Stimulated activated CD4-positive, alpha-beta T cell treated with anti-CD3 and anti-CD28 coated beads, Interleukin-12 subunit alpha, Interleukin-12 subunit beta, amount 100 ng/mL, for 24 hours (primary cell): Measurements from ENCODE around the gene TRIM2.
"Not testable (repeated sequence)": the region's sequence is repeated elsewhere in the genome, so short reads cannot be mapped to it uniquely, and the experiment has no call there.

Experiments used
- DNase-seq, 2 experiments: peaks; one replicate each; pipeline ENCODE4 v3.0.0-alpha.2; 2020; ENCODE audit warnings: low read depth in 2 of 2

TRIM2 gene

DNA sequence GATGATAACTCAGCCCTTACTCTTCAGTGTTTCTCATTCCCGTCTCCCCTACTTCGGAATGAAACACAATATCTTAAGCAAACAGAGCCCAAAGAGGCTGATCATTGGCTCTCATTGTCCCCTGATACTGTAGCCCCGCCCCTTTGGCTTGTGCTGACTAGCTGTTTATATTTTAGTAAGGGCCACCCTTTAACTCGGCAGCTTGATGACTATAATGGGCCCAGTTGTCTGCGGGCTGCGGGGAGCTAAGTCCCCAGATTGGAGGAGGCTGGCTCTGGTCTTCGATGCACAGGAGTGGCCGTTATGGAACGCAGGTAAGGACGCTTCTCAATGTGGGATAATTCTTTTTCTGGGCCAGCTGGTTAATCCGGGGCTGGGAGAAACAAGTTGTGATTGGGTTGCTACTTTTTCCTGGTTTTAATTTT is at the start of gene TRIM2:
TSS of gene TRIM2 (plus strand) at position 197 of the 425 bp plus-strand sequence. CDS start at position 285, 88 bp downstream.
- DNase-seq, result no peak

GRCh38 chr4:153155686-153156085 is 48.6 kb upstream of the TRIM2 start:
- DNase-seq, result no peak

DNA sequence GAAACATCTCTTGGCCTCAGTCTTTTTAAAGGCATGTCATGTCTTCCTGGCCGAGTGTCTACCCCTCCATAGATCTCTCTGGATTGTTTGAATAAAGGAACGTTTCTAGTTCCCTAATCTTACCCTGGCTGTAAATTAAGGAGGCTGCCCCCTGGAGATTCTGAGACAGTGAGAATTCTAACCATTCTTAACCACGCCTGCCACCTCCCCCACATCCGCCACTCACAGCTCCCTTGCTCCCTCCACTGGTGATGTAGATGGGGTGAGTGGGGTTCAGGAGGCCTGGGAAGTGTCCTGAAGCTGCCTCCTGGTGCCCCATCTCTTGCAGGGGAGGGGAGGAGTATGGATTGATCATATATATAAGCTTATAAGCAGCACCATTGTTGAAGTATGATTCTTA is 48.0 kb upstream of the TRIM2 start:
- no peak for DNase-seq

DNA sequence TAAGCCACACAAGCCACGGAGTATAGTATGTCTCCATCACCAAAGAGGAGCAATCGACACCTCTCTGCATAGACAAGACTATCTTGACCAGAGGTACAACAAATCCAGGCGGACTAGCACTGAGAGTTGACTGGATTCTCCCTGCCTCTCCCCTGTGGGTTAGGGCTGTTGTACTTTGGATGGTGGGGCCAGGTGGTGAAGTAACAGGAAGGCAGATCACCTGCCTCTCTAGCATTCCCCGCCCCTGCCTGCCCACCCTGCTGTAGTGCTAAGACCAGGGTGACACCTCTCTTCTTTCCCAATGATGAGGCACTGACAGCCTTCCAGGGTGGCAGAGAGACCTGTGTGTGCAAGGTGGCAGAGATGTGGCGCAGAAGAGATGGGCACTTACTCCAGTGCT is 47.5 kb upstream of the TRIM2 start:
- DNase-seq, result no peak

- no peak for DNase-seq
Observed at GRCh38 chr4:153159016-153159415, 45.2 kb upstream of the TRIM2 start.

DNA sequence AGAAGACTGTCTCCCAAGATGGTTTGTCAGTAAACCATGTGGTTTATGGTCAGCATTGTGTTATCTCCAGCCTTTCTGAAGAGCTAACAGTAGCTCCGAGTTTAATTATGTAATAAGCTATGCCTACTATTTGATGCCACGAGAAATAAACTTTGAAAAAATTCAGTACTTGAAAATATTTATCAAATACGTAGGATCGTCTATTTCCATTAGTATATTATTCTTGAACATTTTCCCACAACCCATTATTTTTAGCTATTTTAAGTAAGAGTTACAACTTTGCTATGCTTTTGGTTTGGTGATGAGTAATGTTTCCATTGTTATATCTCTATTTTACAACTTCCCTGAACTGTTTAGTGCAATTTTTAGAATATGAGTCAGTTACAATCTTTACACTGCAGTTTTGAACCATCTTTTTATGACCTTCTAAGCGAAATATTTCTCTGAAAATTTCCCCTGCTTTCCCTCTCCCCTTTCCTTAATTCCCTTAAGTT is 44.5 kb upstream of the TRIM2 start:
- no peak for DNase-seq

DNA sequence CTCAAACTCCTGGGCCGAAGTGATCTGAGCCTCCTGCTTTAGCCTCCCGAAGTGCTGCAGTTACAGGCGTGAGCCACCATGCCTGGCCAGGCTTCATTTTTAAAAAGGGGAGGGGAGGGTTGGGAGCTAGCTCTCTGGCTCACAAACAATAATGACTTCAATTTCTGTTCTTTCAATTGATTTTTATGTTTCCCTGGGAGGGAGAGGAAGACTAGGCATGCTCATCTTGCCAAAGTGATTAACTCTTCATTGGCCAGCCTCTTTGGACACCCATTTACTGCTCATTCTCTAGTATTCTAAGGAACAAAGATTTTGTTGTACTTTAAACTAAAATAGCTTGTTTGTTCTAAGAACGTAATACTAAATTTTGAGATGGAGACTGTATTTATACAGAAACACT is 43.4 kb upstream of the TRIM2 start:
- no peak for DNase-seq

- no peak for DNase-seq
Observed at GRCh38 chr4:153161226-153161963, 42.8 kb upstream of the TRIM2 start.

DNA sequence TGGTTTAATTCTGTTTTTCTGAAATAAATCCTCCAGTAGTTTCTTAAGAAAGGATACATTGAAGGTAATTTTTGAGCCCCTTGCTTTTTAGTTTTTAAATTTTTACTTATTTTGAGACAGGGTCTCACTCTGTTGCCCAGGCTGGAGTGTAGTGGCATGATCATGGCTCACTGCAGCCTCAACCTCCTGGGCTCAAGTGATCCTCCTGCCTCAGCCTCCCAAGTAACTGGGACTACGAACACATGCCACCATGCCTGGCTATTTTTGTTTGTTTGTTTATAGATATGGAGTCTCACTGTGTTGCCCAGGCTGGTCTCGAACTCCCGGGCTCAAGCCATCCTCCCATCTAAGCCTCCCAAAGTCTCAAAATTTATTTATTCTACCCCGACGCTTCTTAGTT is 39.0 kb upstream of the TRIM2 start:
- DNase-seq, result not testable (repeated sequence)

DNA sequence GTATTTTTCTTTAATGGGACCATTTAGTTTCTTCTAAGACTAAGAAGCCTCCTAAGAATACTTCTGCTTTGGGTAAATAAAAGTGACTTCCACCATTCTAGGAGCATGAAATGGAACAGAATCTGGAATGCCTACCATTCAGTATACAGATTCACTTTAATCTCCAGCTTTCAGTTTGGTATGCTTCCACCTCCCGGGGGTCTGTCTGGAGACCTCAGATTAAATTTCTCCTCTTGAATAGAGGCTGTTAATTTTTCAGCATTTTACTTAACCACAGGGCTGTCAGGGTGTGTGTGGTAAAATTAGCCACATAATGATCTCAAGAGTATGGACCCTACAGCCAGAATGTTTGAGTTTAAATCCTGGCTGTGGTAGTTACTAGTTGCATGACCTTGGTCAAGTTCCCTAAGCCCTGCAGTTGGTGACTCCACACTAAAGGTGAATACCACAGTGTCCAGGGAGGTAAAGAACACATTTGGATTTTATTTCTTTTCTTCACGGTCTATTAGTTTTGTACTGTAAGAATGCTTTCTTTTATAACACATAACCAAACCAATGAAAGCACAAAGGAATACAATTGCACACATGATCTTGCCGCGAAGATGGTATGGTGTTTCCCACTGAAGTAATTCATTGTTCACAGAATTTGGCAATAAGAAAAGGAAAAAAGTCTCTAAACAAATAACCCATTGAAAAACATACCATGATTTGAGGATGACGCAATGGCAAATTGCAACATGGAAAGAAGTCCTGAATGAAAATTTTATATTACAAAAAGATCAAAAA is 37.3 kb upstream of the TRIM2 start:
- DNase-seq, result no peak

- DNase-seq, result no peak
Observed at GRCh38 chr4:153169776-153170175, 34.5 kb upstream of the TRIM2 start.

DNA sequence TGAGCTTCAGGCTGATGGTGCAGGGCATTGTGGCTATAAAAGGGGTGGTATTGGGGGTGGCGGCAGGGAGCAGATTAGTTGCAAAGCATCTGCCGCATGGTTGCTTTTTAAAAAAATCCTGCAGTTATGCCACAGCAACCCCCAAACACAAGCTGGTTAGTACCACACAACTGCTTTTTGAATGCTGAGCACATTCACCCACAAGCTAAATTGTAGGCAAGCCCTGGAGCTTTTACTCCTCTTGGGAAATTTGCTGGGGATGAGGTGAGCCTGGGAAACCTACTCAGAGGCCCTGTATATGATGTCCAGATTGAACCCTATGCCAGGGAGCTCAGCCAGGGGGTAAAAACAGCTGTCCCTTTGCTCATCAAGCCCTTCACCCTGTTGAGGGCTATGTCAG is 33.8 kb upstream of the TRIM2 start:
- DNase-seq, result no peak

DNA sequence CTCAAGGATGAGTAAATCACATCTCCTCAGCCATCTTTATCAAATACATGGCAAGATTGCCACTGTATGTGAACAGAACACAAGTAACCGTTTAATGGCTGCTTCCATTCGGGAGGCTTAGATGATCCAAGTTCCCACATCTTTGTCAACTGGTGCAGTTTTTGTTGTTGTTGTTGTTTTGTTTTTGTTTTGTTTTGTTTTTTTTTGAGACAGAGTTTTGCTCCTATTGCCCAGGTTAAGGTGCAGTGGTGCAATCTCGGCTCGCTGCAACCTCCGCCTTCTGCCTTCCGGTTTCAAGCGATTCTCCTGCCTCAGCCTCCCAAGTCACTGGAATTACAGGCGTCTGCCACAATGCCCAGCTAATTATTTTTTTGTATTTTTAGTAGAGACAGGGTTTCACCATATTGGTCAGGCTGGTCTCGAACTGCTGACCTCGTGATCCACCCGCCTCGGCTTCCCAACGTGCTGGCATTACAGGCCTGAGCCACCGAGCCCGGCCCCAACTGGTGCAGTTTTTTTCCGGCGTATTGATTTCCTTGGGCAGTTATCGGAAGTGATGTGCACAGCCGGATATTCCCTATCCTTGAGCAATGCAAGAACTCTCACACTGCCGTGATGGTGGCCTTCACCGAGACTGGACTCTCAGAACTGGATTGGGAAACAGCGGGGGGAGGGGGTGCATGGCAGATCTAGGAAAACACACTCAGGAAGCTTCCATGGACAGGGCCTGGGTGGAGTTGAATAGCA is 29.2 kb upstream of the TRIM2 start:
- DNase-seq, result no peak

DNA sequence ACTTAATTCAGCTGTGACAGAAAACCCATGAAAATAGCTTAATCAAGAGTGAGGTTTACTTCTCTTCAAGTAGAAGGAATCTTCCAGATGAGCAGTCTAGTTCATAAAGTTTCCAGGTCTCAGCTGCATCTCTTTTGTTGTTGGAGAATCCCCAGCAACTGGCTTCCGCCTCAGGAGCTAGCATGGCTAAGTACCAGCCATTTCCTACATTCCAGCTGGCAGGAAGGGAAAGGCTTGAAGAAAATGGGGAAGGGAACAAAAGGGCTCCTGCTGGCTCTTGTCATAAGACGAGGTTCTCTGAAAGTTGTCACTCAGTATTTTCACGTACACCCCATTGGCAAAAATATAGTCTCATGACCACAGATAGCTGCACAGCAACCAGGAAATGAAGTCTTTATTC is 27.3 kb upstream of the TRIM2 start:
- no peak for DNase-seq

DNA sequence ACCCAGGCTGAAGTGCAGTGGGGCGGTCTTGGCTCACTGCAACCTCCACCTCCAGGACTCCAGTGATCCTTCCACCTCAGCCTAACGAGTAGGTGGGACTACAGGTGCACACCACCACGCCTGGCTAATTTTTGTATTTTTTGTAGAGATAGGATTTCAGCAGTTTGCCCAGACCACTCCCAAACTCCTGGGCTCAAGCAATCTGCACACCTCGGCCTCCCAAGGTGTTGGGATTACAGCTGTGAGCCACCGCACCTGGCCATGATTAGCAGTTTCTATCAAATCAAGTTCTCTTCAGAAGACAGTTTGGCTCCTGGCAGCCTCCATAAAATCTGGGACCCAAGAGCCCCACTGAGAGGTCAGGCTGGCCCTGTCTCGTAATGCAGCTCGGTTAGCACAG is 26.4 kb upstream of the TRIM2 start:
- DNase-seq, result no peak

- DNase-seq, result no peak
Observed at GRCh38 chr4:153179100-153179499, 25.1 kb upstream of the TRIM2 start.

GRCh38 chr4:153181293-153181692 is 22.9 kb upstream of the TRIM2 start:
- no peak for DNase-seq

GRCh38 chr4:153181700-153182099 is 22.5 kb upstream of the TRIM2 start:
- DNase-seq, result no peak

DNA sequence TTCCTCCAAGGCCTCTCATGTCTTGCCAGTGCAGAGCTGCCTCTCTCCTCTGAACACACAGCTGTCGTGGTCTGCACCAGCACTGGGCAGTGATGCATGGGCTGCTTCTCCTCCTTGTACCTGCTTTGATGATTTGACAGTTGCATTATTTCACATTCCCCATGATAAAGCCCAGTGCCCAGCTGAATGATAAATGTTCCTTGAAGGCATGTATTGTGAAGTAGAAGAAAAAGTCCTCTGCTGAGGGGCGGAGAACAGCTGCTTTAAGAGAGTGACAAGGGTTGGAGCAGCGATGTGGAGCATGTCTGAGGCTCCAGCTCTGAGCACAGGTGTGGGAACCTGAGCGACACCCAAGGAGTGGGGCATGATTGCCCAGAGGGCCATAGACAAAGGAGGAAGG is 21.1 kb upstream of the TRIM2 start:
- DNase-seq, result no peak

DNA sequence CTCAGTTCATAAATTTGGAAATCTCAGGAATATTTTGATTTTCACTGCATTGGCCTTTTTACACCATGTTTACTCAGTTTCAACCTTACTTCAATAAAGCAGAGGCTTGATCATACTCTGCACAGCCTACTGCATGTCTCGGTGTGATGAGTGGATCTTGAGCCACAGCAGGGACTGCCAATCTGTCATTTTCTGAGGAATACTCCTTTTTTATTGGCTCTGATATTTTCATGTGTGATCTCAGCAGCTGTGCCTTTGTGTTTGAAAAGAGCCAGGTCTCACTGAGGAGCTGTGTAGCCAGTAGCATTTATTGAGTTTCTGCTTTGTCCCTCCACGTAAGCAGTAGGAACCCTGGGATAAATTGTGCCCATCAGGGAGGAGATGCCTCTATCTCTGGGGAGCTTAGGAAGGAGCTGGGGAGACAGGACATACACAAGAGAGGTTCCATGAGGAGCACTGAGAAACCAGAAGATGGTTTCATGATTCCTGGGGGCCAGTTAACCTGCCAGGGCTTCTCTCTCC is 18.9 kb upstream of the TRIM2 start:
- no peak for DNase-seq

GRCh38 chr4:153186046-153186728 is 18.1 kb upstream of the TRIM2 start:
- no peak for DNase-seq
